Measurements from ENCODE around the gene SLC39A5. TPM values are rescaled to one million over a fixed set of nuclear protein-coding genes. Genes with fewer than 3 reads are reported as not detected.

Gene SLC39A5
- total RNA-seq, 1 donor from 2014 or later, result 0.54 TPM

- Histone ChIP-seq H3K9ac (peak overlapping the region; percentile 88), H3K4me2 (peak overlapping the region; percentile 93), H3K27me3 (no peaks in the 10 kb centered on the region), H3K4me1 (peaks cover 10% of the 10 kb centered on the region), H3K27ac (peak overlapping the region; percentile 88), H3K79me2 (ENCODE audit: low read depth) (peaks cover 49% of the 10 kb centered on the region), H3K36me3 (peaks cover 20% of the 10 kb centered on the region), H4K20me1 (ENCODE audit: low read depth) (peaks cover 20% of the 10 kb centered on the region), H3K9me3 (ENCODE audit: low read depth) (no peaks in the 10 kb centered on the region), H3K4me3 (peak overlapping the region; percentile 96), H2AFZ (replicated peaks) (no peak overlapping the region), H3F3A (ENCODE audit: low read depth) (peaks cover 45% of the 10 kb centered on the region)
- Mint-ChIP-seq H3K27ac (peak overlapping the region; percentile 94), H3K27me3 (ENCODE audit: insufficient read depth, low read depth) (peaks cover 20% of the 10 kb centered on the region), H3K9me3 (peaks cover 9% of the 10 kb centered on the region), H3K36me3 (peaks cover 17% of the 10 kb centered on the region), H3K4me1 (peaks cover 26% of the 10 kb centered on the region), H3K4me3 (peak overlapping the region; percentile 94)
- DNase-seq (ENCODE audit: low spot score), result no peak
- TF ChIP-seq EZH2 (IDR thresholded peaks at IDR 0.05) (no peak), EZH2phosphoT487 (IDR thresholded peaks at IDR 0.05) (no peak), CTCF (IDR thresholded peaks at IDR 0.05) (no peak)
Observed at GRCh38 chr12:56188778-56189098, 41.1 kb upstream of the SLC39A5 start.

- peaks cover 45% of the 10 kb centered on the region for H3F3A ChIP-seq (ENCODE audit: low read depth)
- H3K36me3 ChIP-seq, result peaks cover 17% of the 10 kb centered on the region
- peaks cover 9% of the 10 kb centered on the region for H3K9me3 Mint-ChIP-seq
- peaks cover 10% of the 10 kb centered on the region for H3K4me1 ChIP-seq
- no peaks in the 10 kb centered on the region for H3K9me3 ChIP-seq (ENCODE audit: low read depth)
- no peaks in the 10 kb centered on the region for H3K27me3 ChIP-seq
- TF ChIP-seq CTCF (IDR thresholded peaks at IDR 0.05) (peak; percentile 66), EZH2 (IDR thresholded peaks at IDR 0.05) (no peak)
- peak within 1 kb of the TSS; percentile 95 for H3K4me3 Mint-ChIP-seq
- peaks cover 47% of the 10 kb centered on the region for H3K79me2 ChIP-seq (ENCODE audit: low read depth)
- peak within 1 kb of the TSS; percentile 92 for H2AFZ ChIP-seq (replicated peaks)
- H3K27ac Mint-ChIP-seq, result peak within 1 kb of the TSS; percentile 98
- peaks cover 14% of the 10 kb centered on the region for H3K36me3 Mint-ChIP-seq
- H3K27ac ChIP-seq, result peak within 1 kb of the TSS; percentile 88
- peak; percentile 97 for DNase-seq (ENCODE audit: low spot score)
- peak within 1 kb of the TSS; percentile 96 for H3K4me3 ChIP-seq
- H3K9ac ChIP-seq, result peak within 1 kb of the TSS; percentile 88
- peak within 1 kb of the TSS; percentile 93 for H3K4me2 ChIP-seq
- peaks cover 26% of the 10 kb centered on the region for H3K4me1 Mint-ChIP-seq
- peaks cover 20% of the 10 kb centered on the region for H4K20me1 ChIP-seq (ENCODE audit: low read depth)
- H3K27me3 Mint-ChIP-seq (ENCODE audit: insufficient read depth, low read depth), result peaks cover 20% of the 10 kb centered on the region
Observed at GRCh38 chr12:56189099-56189917, 40.5 kb upstream of the SLC39A5 start, which contains the start of gene SMARCC2. SMARCC2 (minus strand) TSS chr12:56189483; CDS start chr12:56189461, 22 bp downstream.

- H3K4me1 ChIP-seq, result peaks cover 10% of the 10 kb centered on the region
- H3K9ac ChIP-seq, result peak overlapping the region; percentile 47
- peak overlapping the region; percentile 90 for H3K4me2 ChIP-seq
- no peaks in the 10 kb centered on the region for H3K27me3 ChIP-seq
- Mint-ChIP-seq H3K4me3 (peak overlapping the region; percentile 95), H3K27ac (peak overlapping the region; percentile 98), H3K36me3 (peaks cover 9% of the 10 kb centered on the region), H3K27me3 (ENCODE audit: insufficient read depth, low read depth) (peaks cover 20% of the 10 kb centered on the region), H3K9me3 (peaks cover 9% of the 10 kb centered on the region), H3K4me1 (peaks cover 26% of the 10 kb centered on the region)
- peak overlapping the region; percentile 96 for H3K4me3 ChIP-seq
- peaks cover 20% of the 10 kb centered on the region for H4K20me1 ChIP-seq (ENCODE audit: low read depth)
- no peaks in the 10 kb centered on the region for H3K9me3 ChIP-seq (ENCODE audit: low read depth)
- peak overlapping the region; percentile 84 for H3K27ac ChIP-seq
- peaks cover 45% of the 10 kb centered on the region for H3F3A ChIP-seq (ENCODE audit: low read depth)
- TF ChIP-seq EZH2phosphoT487 (IDR thresholded peaks at IDR 0.05) (no peak), EZH2 (IDR thresholded peaks at IDR 0.05) (no peak), CTCF (IDR thresholded peaks at IDR 0.05) (no peak)
- DNase-seq (ENCODE audit: low spot score), result peak; percentile 88
- H3K79me2 ChIP-seq (ENCODE audit: low read depth), result peaks cover 39% of the 10 kb centered on the region
- H2AFZ ChIP-seq (replicated peaks), result peak overlapping the region; percentile 92
- H3K36me3 ChIP-seq, result peaks cover 11% of the 10 kb centered on the region
Observed at GRCh38 chr12:56189918-56190694, 39.7 kb upstream of the SLC39A5 start.

Data from neural progenitor cell (in vitro differentiated cells).